Subcutaneous adipose tissue (tissue), 4 donors: ENCODE measurements around the gene PLPPR3. TPM values are rescaled to one million over a fixed set of nuclear protein-coding genes. Genes with fewer than 3 reads are reported as not detected.

Experiments used
- total RNA-seq, 4 donors: library from RNA; depleted of rRNA; stranded (reverse); fragments of >200 nt; gene quantifications; one replicate each; pipeline ENCODE4 v1.1.0, GENCODE V29; 2016
- TF ChIP-seq, protein P1 (sequence below): fragments of 450-650 bp; IDR thresholded peaks from one replicate; pipeline ENCODE4 v1.5.1; 2016; ENCODE audit warnings: low read depth, mild to moderate bottlenecking, control low read depth, antibody characterized with exemption, moderate library complexity

Gene PLPPR3
- total RNA-seq, 4 donors from 2014 or later = not detected

DNA sequence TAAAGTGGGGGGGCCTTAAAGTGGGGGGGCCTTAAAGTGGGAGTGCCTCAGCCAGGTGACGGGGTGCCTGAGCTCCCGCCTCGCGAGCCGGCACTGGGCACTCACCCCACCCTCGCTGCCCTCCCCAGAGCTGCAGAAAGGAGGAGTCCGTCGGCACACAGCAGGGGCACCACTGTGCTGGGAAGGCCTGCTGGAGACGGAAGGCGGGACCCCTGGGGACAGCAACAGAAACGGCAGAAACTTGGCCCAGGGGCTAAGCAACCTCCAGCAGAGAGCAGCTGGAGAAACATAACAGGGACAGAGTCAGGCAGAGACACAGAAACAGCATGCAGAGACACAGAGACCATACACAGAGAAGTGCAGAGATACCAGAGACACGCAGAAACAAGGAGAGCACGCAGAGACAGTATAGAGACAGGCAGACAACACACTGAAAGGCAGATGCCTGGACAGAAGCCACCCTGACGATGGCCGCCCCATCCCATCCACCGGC lies 45.6 kb upstream of the PLPPR3 start:
- TF ChIP-seq, protein P1, sequence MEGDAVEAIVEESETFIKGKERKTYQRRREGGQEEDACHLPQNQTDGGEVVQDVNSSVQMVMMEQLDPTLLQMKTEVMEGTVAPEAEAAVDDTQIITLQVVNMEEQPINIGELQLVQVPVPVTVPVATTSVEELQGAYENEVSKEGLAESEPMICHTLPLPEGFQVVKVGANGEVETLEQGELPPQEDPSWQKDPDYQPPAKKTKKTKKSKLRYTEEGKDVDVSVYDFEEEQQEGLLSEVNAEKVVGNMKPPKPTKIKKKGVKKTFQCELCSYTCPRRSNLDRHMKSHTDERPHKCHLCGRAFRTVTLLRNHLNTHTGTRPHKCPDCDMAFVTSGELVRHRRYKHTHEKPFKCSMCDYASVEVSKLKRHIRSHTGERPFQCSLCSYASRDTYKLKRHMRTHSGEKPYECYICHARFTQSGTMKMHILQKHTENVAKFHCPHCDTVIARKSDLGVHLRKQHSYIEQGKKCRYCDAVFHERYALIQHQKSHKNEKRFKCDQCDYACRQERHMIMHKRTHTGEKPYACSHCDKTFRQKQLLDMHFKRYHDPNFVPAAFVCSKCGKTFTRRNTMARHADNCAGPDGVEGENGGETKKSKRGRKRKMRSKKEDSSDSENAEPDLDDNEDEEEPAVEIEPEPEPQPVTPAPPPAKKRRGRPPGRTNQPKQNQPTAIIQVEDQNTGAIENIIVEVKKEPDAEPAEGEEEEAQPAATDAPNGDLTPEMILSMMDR = no peak

DNA sequence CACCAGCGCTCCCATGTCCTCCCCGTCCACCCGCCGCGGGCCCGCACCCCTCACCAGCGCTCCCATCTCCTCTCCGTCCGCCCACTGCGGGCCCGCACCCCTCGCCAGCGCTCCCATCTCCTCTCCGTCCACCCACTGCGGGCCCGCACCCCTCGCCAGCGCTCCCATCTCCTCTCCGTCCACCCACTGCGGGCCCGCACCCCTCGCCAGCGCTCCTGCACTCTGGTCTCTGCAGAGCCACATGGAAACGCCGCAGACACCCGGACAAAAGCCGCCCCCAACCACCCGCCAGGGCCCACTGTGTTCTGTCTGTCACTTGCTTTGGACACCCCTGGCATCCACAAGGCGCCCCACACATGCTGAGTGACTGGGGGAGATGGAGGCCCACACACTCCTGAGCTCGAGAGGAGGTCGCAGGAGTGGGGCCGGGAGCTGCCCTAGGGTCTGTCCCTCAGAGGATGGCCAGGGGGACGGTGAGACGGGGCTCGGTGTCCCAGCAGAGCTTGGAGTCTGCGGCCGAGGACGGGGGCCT lies 45.1 kb upstream of the PLPPR3 start:
- TF ChIP-seq, protein P1 = no peak

GRCh38 chr19:863315-863620 lies 41.5 kb upstream of the PLPPR3 start:
- TF ChIP-seq, protein P1 = no peak

DNA sequence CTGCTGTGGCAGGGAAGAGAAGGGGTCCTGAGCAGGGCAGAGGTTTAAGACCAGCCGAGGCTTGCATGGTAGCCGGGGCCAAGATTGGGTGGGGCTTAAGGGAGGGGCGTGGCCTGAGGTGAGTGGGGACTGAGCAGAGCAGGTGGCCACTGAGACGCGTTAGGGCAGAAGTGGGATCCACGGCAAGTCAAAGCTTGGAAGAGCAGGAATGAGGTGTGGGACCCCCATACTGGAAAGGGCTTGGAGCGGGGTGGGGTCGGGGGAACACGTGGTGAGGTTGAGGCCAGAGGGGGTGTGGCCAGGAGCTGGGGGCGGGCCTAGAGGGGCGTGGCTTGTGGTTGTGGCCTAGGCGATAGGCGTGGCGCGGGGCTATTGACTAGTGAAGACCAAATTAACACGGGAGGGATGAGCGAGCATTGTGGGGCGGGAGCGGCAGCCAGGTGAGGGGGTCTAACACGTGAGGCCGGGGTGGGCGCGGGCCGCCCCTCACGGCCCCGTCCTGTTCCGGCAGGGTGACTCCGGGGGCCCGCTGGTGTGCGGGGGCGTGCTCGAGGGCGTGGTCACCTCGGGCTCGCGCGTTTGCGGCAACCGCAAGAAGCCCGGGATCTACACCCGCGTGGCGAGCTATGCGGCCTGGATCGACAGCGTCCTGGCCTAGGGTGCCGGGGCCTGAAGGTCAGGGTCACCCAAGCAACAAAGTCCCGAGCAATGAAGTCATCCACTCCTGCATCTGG lies 41.0 kb upstream of the PLPPR3 start:
- TF ChIP-seq, protein P1 = no peak

- TF ChIP-seq, protein P1 = no peak
Observed at GRCh38 chr19:861756-862580, 40.2 kb upstream of the PLPPR3 start.

GRCh38 chr19:861141-861755 lies 39.5 kb upstream of the PLPPR3 start:
- TF ChIP-seq, protein P1 = no peak
